GM23338 (cell line): ENCODE data around the gene UBE2Z. TPM values are rescaled to one million over a fixed set of nuclear protein-coding genes. Genes with fewer than 3 reads are reported as not detected.

Experiments used
- ATAC-seq: fragments of 200-7000 bp; cut with Tn5 transposase; 3 replicates; pipeline ENCODE4 v1.9.1; 2020
- DNase-seq: peaks from one replicate; pipeline ENCODE4 v3.0.0-alpha.2; 2015; ENCODE audit warnings: low spot score
- H2AFZ ChIP-seq: fragments of 200-600 bp; sonication (generic); 2 replicates; pipeline ENCODE4 v1.8.0; 2016; ENCODE audit warnings: antibody characterized with exemption, mild to moderate bottlenecking, moderate library complexity
- H3F3A ChIP-seq: fragments of 200-600 bp; sonication (generic); replicated peaks from 2 replicates; pipeline ENCODE4 v1.8.0; 2017; ENCODE audit warnings: antibody characterized with exemption, mixed run types, low read depth
- H3K27ac ChIP-seq: fragments of 200-600 bp; sonication (generic); 2 replicates; pipeline ENCODE4 v1.6.1; 2016; ENCODE audit warnings: low read depth
- H3K27me3 ChIP-seq: fragments of 200-600 bp; sonication (generic); 2 replicates; pipeline ENCODE4 v1.8.0; 2016; ENCODE audit warnings: mild to moderate bottlenecking, mixed run types, moderate library complexity; ENCODE audit not compliant: insufficient read depth
- H3K36me3 ChIP-seq: fragments of 200-600 bp; sonication (generic); 2 replicates; pipeline ENCODE4 v1.8.0; 2016; ENCODE audit warnings: mild to moderate bottlenecking; ENCODE audit not compliant: insufficient read depth
- H3K4me1 ChIP-seq: fragments of 200-600 bp; sonication (generic); 2 replicates; pipeline ENCODE4 v1.8.0; 2016; ENCODE audit warnings: mild to moderate bottlenecking, moderate library complexity; ENCODE audit not compliant: insufficient read depth
- H3K4me2 ChIP-seq: fragments of 200-600 bp; sonication (generic); 2 replicates; pipeline ENCODE4 v1.7.1; 2017; ENCODE audit warnings: mixed run types
- H3K4me3 ChIP-seq: fragments of 200-600 bp; sonication (generic); 2 replicates; pipeline ENCODE4 v1.6.1; 2016; ENCODE audit warnings: mixed run types
- H3K79me2 ChIP-seq: fragments of 200-600 bp; sonication (generic); replicated peaks from 2 replicates; pipeline ENCODE4 v1.8.0; 2017; ENCODE audit warnings: mild to moderate bottlenecking; ENCODE audit not compliant: insufficient read depth
- H3K9me2 ChIP-seq: fragments of 200-600 bp; sonication (generic); 2 replicates; pipeline ENCODE4 v1.8.0; 2017; ENCODE audit not compliant: insufficient read depth
- H4K20me1 ChIP-seq: fragments of 200-600 bp; sonication (generic); replicated peaks from 2 replicates; pipeline ENCODE4 v1.8.0; 2017; ENCODE audit warnings: mild to moderate bottlenecking; ENCODE audit not compliant: insufficient read depth
- H3K27ac Mint-ChIP-seq: 2 replicates; pipeline ENCODE4 v1.8.0; 2020; ENCODE audit warnings: inconsistent platforms, mild to moderate bottlenecking, moderate library complexity, mixed read lengths
- H3K27me3 Mint-ChIP-seq: 3 replicates; pipeline ENCODE4 v1.8.0; 2022; ENCODE audit warnings: low read depth, mild to moderate bottlenecking, moderate library complexity, mixed read lengths, inconsistent platforms; ENCODE audit not compliant: insufficient read depth, poor library complexity
- H3K36me3 Mint-ChIP-seq: 3 replicates; pipeline ENCODE4 v1.8.0; 2021; ENCODE audit warnings: low read depth, mild to moderate bottlenecking, inconsistent platforms, moderate library complexity, mixed read lengths
- H3K4me1 Mint-ChIP-seq: 3 replicates; pipeline ENCODE4 v1.8.0; 2020; ENCODE audit warnings: mild to moderate bottlenecking, inconsistent platforms, mixed read lengths
- H3K4me3 Mint-ChIP-seq: 3 replicates; pipeline ENCODE4 v1.8.0; 2021; ENCODE audit warnings: moderate library complexity, mild to moderate bottlenecking, inconsistent platforms, mixed read lengths
- H3K9me3 Mint-ChIP-seq: 3 replicates; pipeline ENCODE4 v1.8.0; 2020; ENCODE audit warnings: moderate library complexity, mild to moderate bottlenecking, inconsistent platforms, mixed read lengths
- CREB1 ChIP-seq: fragments of 250-450 bp; sonication (Bioruptor Pico); IDR thresholded peaks from 2 replicates; pipeline ENCODE4 v1.5.0; 2020; ENCODE audit warnings: low read depth, mild to moderate bottlenecking, moderate library complexity
- EZH2 ChIP-seq: fragments of 200-600 bp; sonication (generic); IDR thresholded peaks from one replicate; pipeline ENCODE4 v1.8.0; 2017; ENCODE audit warnings: antibody characterized with exemption, mild to moderate bottlenecking, low read depth; ENCODE audit not compliant: unreplicated experiment
- EZH2phosphoT487 ChIP-seq: fragments of 200-600 bp; sonication (generic); IDR thresholded peaks from one replicate; pipeline ENCODE4 v1.8.1; 2018; ENCODE audit warnings: antibody characterized with exemption; ENCODE audit not compliant: unreplicated experiment
- JUNB ChIP-seq: IDR thresholded peaks from one replicate; pipeline ENCODE4 v1.6.1; 2016; ENCODE audit warnings: antibody characterized with exemption; ENCODE audit not compliant: unreplicated experiment
- NANOG ChIP-seq: IDR thresholded peaks from 2 replicates; pipeline ENCODE4 v1.6.1; 2016; ENCODE audit warnings: antibody characterized with exemption, borderline replicate concordance
- POLR2AphosphoS5 ChIP-seq: IDR thresholded peaks from 2 replicates; pipeline ENCODE4 v1.6.1; 2016; ENCODE audit warnings: antibody characterized with exemption, low read depth
- ZNF114 ChIP-seq: fragments of 250-450 bp; sonication (Bioruptor Pico); IDR thresholded peaks from 2 replicates; pipeline ENCODE4 v1.5.0; 2020; ENCODE audit warnings: mild to moderate bottlenecking, moderate library complexity
- polyA plus RNA-seq: library from polyadenylated mRNA; unstranded; fragments of >200 nt; fragmentation: Nextera tagmentation; extraction: Ambion mirVana; gene quantifications from 2 replicates; pipeline ENCODE4 v1.2.1, GENCODE V29; 2016
- total RNA-seq: library from RNA; depleted of rRNA; stranded (reverse); fragments of >200 nt; shearing (Covaris generic); gene quantifications from 2 replicates; pipeline ENCODE4 v1.2.3, GENCODE V29; 2014
- TF ChIP-seq, protein P1 (sequence below): IDR thresholded peaks from one replicate; pipeline ENCODE4 v1.6.1; 2018; ENCODE audit warnings: antibody characterized with exemption; ENCODE audit not compliant: unreplicated experiment
- TF ChIP-seq, protein P2 (sequence below), 2 experiments: fragments of 200-600 bp in 1 of 2; sonication (generic) in 1 of 2; conservative IDR thresholded peaks; 2 replicates each; pipeline versions ENCODE4 v1.5.1 to v1.6.1; 2016 to 2017; ENCODE audit warnings: antibody characterized with exemption in 2 of 2, low read depth in 2 of 2, mild to moderate bottlenecking in 2 of 2, moderate library complexity in 1 of 2
- TF ChIP-seq, protein P3 (sequence below): fragments of 250-450 bp; sonication (Bioruptor Pico); IDR thresholded peaks from 2 replicates; pipeline ENCODE4 v1.5.0; 2020; ENCODE audit warnings: mild to moderate bottlenecking, moderate library complexity
- TF ChIP-seq, protein P4 (sequence below): IDR thresholded peaks from 2 replicates; pipeline ENCODE4 v1.6.1; 2016; ENCODE audit warnings: antibody characterized with exemption

The UBE2Z gene
- total and polyA plus RNA-seq, 2 experiments from 2014 or later = 34.1 to 78.5 TPM

DNA sequence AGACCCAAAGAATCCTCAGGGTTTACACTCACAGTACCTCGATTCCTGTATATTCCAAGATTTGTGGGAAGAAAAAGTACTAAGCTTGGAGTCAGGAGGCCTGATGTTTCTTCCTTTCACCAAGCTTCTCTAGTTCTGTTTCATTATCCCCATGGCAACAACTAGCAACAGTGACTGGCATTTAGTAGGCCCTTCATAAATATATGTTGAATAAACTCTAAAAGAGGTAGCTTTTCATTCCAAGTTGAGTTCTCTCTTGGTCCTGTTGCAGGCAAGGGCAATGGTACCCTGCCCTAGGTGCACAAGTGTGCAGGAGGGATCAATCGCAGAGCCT, 527 bp upstream of the UBE2Z start:
- peaks cover 26% of the 10 kb centered on the region for H3K4me1 ChIP-seq
- Mint-ChIP-seq H3K4me1 (peaks cover 25% of the 10 kb centered on the region), H3K27me3 (peaks cover 7% of the 10 kb centered on the region), H3K36me3 (peaks cover 27% of the 10 kb centered on the region), H3K9me3 (no peaks in the 10 kb centered on the region), H3K4me3 (peak overlapping the region; percentile 93), H3K27ac (peak overlapping the region; percentile 99)
- peak overlapping the region; percentile 96 for H3K4me3 ChIP-seq
- H3K27me3 ChIP-seq = no peaks in the 10 kb centered on the region
- ATAC-seq (no peak), DNase-seq (peak; percentile 68)
- no peaks in the 10 kb centered on the region for H3K9me2 ChIP-seq
- peak overlapping the region; percentile 83 for H3K4me2 ChIP-seq
- TF ChIP-seq NANOG = no peak
- TF ChIP-seq, protein P1, sequence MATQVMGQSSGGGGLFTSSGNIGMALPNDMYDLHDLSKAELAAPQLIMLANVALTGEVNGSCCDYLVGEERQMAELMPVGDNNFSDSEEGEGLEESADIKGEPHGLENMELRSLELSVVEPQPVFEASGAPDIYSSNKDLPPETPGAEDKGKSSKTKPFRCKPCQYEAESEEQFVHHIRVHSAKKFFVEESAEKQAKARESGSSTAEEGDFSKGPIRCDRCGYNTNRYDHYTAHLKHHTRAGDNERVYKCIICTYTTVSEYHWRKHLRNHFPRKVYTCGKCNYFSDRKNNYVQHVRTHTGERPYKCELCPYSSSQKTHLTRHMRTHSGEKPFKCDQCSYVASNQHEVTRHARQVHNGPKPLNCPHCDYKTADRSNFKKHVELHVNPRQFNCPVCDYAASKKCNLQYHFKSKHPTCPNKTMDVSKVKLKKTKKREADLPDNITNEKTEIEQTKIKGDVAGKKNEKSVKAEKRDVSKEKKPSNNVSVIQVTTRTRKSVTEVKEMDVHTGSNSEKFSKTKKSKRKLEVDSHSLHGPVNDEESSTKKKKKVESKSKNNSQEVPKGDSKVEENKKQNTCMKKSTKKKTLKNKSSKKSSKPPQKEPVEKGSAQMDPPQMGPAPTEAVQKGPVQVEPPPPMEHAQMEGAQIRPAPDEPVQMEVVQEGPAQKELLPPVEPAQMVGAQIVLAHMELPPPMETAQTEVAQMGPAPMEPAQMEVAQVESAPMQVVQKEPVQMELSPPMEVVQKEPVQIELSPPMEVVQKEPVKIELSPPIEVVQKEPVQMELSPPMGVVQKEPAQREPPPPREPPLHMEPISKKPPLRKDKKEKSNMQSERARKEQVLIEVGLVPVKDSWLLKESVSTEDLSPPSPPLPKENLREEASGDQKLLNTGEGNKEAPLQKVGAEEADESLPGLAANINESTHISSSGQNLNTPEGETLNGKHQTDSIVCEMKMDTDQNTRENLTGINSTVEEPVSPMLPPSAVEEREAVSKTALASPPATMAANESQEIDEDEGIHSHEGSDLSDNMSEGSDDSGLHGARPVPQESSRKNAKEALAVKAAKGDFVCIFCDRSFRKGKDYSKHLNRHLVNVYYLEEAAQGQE = no peak
- no peak for TF ChIP-seq EZH2
- TF ChIP-seq JUNB = no peak
- TF ChIP-seq EZH2phosphoT487 = no peak
- TF ChIP-seq, protein P2, sequence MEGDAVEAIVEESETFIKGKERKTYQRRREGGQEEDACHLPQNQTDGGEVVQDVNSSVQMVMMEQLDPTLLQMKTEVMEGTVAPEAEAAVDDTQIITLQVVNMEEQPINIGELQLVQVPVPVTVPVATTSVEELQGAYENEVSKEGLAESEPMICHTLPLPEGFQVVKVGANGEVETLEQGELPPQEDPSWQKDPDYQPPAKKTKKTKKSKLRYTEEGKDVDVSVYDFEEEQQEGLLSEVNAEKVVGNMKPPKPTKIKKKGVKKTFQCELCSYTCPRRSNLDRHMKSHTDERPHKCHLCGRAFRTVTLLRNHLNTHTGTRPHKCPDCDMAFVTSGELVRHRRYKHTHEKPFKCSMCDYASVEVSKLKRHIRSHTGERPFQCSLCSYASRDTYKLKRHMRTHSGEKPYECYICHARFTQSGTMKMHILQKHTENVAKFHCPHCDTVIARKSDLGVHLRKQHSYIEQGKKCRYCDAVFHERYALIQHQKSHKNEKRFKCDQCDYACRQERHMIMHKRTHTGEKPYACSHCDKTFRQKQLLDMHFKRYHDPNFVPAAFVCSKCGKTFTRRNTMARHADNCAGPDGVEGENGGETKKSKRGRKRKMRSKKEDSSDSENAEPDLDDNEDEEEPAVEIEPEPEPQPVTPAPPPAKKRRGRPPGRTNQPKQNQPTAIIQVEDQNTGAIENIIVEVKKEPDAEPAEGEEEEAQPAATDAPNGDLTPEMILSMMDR (conservative IDR thresholded peaks at IDR 0.05; ENCODE audit: low read depth in 2 of 2) = no peak
- no peak for TF ChIP-seq ZNF114
- no peak for TF ChIP-seq POLR2AphosphoS5
- TF ChIP-seq, protein P3, sequence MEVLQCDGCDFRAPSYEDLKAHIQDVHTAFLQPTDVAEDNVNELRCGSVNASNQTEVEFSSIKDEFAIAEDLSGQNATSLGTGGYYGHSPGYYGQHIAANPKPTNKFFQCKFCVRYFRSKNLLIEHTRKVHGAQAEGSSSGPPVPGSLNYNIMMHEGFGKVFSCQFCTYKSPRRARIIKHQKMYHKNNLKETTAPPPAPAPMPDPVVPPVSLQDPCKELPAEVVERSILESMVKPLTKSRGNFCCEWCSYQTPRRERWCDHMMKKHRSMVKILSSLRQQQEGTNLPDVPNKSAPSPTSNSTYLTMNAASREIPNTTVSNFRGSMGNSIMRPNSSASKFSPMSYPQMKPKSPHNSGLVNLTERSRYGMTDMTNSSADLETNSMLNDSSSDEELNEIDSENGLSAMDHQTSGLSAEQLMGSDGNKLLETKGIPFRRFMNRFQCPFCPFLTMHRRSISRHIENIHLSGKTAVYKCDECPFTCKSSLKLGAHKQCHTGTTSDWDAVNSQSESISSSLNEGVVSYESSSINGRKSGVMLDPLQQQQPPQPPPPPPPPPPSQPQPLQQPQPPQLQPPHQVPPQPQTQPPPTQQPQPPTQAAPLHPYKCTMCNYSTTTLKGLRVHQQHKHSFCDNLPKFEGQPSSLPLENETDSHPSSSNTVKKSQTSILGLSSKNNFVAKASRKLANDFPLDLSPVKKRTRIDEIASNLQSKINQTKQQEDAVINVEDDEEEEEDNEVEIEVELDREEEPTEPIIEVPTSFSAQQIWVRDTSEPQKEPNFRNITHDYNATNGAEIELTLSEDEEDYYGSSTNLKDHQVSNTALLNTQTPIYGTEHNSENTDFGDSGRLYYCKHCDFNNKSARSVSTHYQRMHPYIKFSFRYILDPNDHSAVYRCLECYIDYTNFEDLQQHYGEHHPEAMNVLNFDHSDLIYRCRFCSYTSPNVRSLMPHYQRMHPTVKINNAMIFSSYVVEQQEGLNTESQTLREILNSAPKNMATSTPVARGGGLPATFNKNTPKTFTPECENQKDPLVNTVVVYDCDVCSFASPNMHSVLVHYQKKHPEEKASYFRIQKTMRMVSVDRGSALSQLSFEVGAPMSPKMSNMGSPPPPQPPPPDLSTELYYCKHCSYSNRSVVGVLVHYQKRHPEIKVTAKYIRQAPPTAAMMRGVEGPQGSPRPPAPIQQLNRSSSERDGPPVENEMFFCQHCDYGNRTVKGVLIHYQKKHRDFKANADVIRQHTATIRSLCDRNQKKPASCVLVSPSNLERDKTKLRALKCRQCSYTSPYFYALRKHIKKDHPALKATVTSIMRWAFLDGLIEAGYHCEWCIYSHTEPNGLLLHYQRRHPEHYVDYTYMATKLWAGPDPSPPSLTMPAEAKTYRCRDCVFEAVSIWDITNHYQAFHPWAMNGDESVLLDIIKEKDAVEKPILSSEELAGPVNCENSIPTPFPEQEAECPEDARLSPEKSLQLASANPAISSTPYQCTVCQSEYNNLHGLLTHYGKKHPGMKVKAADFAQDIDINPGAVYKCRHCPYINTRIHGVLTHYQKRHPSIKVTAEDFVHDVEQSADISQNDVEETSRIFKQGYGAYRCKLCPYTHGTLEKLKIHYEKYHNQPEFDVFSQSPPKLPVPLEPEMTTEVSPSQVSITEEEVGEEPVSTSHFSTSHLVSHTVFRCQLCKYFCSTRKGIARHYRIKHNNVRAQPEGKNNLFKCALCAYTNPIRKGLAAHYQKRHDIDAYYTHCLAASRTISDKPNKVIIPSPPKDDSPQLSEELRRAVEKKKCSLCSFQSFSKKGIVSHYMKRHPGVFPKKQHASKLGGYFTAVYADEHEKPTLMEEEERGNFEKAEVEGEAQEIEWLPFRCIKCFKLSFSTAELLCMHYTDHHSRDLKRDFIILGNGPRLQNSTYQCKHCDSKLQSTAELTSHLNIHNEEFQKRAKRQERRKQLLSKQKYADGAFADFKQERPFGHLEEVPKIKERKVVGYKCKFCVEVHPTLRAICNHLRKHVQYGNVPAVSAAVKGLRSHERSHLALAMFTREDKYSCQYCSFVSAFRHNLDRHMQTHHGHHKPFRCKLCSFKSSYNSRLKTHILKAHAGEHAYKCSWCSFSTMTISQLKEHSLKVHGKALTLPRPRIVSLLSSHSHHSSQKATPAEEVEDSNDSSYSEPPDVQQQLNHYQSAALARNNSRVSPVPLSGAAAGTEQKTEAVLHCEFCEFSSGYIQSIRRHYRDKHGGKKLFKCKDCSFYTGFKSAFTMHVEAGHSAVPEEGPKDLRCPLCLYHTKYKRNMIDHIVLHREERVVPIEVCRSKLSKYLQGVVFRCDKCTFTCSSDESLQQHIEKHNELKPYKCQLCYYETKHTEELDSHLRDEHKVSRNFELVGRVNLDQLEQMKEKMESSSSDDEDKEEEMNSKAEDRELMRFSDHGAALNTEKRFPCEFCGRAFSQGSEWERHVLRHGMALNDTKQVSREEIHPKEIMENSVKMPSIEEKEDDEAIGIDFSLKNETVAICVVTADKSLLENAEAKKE (CRISPR knock-in tag) = no peak
- TF ChIP-seq, protein P4, sequence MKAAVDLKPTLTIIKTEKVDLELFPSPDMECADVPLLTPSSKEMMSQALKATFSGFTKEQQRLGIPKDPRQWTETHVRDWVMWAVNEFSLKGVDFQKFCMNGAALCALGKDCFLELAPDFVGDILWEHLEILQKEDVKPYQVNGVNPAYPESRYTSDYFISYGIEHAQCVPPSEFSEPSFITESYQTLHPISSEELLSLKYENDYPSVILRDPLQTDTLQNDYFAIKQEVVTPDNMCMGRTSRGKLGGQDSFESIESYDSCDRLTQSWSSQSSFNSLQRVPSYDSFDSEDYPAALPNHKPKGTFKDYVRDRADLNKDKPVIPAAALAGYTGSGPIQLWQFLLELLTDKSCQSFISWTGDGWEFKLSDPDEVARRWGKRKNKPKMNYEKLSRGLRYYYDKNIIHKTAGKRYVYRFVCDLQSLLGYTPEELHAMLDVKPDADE = no peak
- TF ChIP-seq CREB1 (CRISPR knock-in tag) = no peak
- H3K27ac ChIP-seq = peak overlapping the region; percentile 95
- H3F3A ChIP-seq = peaks cover 27% of the 10 kb centered on the region
- H3K79me2 ChIP-seq = peaks cover 47% of the 10 kb centered on the region
- 0 out of 2 replicates have a peak overlapping the region, but pooled peaks have one; percentile 4 for H2AFZ ChIP-seq
- H3K36me3 ChIP-seq = peaks cover 17% of the 10 kb centered on the region; the same call in 1 of the 2 replicates
- H4K20me1 ChIP-seq = peaks cover 32% of the 10 kb centered on the region
